CD4-positive, alpha-beta T cell treated with Interleukin-2 at 100 ng/mL for 4 hours (primary cell): Measurements from ENCODE around the gene WDPCP.
"Not testable (repeated sequence)": the region's sequence is repeated elsewhere in the genome, so short reads cannot be mapped to it uniquely, and the experiment has no call there.

Source experiments
- DNase-seq: peaks from one replicate; pipeline ENCODE4 v3.0.0-alpha.2; 2020; ENCODE audit warnings: low spot score

Gene WDPCP

DNA sequence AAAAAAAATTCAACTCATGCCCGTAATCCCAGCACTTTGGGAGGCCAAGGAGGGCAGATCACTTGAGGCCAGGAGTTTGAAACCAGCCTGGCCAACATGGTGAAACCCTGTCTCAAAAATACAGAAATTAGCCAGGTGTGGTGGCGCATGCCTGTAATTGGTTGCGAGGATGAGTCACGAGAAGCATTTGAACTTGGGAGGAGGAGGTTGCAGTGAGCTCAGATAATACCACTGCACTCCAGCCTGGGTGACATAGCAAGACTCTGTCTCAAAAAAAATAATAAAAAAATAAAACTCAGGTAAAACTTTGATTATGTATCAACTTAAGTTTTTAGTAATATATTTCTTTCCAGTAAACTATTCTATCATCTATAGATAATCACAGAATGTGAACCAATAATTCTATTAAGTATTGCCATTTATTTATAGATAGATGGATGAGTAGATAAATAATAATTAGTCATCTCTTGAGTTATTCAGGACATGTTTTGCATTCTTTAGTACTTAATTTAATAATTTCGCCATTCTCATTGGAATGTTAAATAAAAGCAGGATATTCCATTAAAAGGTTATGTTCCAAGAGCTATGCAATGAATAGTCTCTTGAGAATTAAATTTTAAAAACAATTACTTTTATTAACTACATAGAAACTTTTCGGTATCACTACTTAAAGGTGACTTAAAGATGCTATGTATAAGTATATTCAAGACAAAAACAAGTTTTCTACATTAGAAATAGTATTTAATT, 48.7 kb downstream of the WDPCP start:
- DNase-seq: no peak

DNA sequence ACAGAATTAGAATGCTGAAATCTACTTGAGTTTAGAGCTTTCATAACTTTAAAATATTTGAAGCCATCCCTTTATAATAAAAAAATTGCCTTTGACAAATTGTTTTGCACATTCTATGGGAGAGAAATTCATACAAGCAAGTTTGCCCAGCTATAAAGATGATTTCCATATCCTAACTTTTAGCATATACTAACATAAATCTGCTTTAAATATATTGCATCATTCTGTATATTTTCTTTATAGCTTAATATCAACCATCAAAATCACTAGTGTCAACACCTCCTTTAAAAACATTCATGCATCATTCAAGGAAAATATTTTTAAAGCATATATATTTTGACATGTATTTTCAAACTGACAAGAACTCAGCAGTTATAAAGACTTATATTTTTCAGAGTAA, 49.9 kb downstream of the WDPCP start:
- DNase-seq: no peak

DNA sequence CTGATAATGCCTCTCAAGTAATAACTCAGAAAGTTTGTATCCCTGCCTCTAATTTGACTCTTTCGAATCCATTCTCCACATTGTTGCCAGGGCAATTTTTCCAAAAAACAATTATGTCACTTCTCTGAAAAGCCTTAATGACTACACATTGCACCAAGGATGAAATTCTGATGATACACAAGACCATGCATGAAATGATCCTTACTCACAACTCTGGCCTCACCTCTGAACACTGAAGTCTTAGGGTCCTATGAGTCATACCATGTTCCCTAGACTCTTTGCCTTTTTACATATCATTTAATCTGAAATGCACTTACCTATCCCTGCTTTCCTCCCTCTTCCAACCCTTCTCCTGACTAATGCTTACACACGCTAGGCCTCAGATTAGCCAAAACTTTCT, 51.0 kb downstream of the WDPCP start:
- DNase-seq: no peak

DNA sequence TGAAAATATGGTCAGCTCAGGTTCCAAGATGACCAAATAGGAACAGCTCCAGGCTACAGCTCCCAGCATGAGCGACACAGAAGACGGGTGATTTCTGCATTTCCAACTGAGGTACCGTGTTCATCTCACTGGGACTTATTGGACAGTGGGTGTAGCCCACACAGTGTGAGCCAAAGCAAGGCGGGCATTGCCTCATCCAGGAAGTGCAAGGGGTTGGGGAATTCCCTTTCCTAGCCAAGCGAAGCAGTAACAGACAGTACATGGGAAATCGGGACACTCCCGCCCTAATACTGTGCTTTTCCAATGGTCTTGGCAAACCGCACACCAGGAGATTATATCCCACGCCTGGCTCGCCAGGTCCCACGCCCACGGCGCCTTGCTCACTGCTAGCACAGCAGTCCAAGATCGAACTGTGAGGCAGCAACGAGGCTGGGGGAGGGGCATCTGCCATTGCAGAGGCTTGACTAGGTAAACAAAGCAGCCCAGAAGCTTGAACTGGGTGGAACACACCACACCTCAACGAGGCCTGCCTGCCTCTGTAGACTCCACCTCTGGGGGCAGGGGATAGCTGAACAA, 57.5 kb downstream of the WDPCP start:
- no peak for DNase-seq

DNA sequence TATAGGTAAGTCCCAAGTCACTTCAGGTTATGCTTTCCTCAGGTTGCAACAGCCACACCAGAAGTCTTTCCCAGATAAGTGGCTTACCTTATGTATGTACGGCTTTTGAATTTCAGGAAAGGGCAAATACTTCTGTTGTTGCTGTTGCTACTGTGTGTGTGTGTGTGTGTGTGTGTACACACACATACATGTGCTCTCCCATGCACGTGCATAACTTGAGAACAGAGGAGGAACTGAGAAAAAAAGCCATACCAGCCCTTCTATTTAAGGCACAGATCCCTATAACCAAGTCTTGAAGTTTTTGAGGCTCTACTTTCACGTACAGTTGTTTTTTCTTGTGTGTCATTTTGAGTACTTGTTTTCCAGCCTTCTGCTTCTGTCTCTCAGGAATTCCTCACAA, 62.4 kb downstream of the WDPCP start:
- no peak for DNase-seq

DNA sequence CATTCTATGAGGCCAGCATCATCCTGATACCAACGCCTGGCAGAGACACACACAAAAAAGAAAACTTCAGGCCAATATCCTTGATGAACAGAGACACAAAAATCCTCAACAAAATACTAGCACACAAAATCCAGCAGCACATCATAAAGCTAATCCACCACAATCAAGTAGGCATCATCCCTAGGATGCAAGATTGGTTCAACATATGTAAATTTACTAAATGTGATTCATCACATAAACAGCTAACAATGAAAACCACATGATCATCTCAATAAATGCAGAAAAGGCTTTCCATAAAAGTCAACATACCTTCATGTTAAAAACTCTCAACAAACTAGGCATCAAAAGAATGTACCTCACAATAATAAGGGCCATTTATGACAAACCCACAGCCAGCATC, 65.3 kb downstream of the WDPCP start:
- no peak for DNase-seq

DNA sequence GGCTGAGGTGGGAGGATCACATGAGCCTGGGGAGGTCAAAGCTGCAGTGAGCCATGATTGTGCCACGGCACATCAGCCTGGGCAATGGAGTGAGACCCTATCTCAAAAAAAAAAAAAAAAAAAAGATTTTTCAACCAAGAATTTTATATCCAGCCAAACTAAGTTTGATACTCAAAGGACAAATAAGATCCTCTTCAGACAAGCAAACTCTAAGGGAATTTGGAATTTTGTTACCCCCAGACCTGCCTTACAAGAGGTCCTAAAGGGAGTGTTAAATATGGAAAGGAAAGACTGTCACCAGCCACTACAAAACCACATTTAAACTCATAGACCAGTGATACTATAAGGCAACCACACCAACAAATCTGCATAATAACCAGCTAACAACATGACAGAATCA, 67.5 kb downstream of the WDPCP start:
- DNase-seq: no peak

DNA sequence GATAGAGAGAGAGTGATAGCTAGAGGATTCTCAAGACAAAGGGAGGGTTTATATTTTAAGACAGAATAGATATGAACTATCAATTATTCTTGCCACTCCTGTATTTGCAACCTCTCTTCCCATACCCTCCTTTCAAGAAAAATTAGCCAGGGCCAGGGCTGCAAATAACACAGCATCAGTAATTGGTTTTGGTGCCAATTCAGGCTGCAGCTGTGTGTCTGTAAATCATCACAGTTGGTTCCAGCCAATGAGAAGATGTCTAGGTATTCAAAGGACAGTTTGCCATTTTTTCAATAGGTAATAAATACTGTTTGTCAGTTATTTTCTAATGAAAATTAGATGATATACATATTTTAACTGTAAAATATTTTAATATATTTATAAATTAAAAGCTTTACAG, 73.5 kb downstream of the WDPCP start:
- DNase-seq: no peak

DNA sequence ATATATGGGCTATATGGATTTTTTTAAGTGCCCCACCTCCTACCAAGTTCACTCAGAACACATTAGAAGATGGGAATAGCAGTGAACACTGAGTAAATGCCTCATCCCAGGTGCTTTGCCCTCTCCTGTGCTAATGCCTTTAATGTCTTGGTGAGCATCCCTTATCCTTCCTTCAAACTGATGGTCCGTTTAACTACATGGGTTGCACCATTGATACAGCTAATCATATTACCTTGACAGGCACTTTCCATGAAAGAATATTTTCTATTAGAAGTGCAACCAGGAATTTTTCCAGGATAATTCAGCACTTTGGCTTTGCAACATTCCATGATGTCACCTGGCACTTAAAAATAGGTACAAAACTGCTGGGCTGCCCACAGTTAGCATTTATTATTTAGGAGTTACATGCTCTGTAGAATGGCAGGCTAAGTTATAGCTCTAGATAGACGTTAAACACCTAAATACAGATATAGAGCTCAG, 74.0 kb downstream of the WDPCP start:
- DNase-seq: no peak

DNA sequence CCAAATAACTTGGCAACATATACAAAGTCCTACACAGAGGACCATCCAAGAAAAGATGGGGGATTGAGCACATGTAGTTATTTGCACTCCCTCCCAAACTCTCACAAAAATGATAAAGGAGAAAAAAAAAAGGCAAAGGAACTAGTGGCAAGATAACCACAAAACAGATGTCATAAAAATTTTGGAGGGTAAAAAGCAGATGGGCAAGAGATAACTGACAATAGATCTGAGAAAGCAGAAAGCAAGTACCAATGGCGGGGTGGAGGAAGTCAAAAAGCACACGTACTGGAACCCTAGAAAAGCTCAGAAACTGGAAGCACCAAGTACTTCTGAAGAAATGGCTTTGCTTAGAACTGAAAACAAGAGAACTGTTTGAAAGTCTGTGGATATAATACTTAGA, 82.0 kb downstream of the WDPCP start:
- DNase-seq: no peak

DNA sequence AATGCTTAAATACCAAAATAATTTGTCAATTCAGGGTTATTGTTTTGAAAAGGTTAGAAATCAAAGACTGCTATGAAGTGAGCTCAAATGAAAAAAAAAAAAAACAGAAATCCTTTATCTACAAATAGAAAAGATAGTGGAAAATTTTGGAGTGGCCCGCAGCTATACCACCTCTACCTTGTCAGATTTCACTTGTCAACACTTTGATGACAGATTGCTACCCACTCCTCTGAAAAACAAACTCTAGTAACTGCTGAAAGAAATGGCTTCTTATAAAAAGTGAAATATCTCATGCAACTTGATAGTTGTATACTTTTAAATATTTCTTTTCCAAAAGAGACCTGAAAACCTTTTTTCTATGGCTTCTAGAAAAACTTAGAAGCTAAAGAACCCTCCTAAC, 84.5 kb downstream of the WDPCP start:
- no peak for DNase-seq

DNA sequence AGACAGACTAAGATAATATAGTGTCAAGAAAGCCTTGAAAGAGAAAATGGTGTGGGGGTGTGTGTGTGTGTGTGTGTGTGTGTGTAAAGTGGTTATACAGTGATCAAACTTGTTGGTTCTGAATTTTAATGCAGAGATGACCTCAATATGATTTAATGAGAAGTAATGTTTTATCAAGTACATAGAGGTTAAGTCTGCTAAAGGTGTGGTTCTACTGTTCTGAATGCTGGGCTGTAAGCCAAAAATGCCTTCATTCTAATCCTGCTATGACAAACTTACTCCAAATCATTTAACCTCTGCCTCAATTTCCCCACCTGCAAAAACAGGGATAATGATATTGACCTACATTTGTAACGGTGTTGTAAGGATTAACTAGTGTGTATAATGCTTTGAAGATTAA, 87.9 kb downstream of the WDPCP start:
- DNase-seq: no peak

DNA sequence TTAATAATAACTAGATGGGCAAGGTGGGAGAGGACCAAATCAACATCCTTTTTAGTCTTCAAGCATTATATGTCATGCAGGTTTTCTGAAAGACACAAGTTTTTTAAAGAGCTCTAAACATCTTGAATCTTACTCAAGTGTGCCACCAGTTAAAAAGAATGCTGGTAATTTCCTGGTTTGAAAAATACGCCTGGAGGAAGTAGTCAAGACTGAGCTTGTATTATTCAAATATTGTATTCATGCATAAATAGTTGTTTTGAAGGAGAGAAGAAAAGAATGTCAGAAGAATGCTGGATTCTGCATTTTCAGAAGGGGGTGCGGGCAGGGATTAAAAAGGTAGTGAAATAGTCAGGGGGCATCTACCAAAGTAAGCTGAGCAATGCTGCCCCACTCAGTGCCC, 90.7 kb downstream of the WDPCP start:
- DNase-seq: no peak

DNA sequence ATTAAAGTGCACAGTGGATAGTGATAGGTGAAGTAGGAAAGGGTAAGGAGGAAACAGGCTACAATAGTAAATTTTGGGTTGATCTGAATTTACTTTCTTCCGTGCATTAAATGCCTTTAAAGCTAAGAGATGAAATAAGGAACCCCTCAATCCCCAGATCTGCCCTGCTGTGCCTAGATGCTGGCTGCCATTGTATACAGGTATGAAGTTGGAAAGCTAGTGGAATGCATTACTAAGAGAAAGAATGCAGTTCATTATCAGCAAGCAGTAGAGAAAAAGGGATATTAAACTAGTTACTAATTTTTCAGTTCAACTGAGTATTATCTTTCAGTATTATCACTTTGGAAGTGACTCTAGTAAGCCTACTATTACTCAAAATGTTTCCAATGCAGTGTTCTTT, 93.3 kb downstream of the WDPCP start:
- no peak for DNase-seq

DNA sequence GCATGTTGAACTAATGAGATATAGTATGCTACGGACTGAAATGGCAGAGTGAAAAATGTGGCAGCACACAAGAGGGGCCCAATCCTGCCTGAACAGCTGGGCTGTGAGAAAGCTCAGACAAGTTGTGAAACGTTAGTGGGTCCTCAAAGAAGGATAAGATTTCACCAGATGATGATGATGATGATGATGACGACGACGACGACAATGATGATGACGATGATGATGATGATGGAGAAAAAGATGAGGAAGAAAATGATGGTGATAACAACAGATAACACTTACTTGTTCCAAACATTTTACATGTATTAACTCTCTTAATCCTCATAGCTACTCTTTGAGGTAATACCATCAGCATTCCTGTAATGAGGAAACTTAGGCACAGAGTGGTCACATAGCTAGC, 94.2 kb downstream of the WDPCP start:
- no peak for DNase-seq

DNA sequence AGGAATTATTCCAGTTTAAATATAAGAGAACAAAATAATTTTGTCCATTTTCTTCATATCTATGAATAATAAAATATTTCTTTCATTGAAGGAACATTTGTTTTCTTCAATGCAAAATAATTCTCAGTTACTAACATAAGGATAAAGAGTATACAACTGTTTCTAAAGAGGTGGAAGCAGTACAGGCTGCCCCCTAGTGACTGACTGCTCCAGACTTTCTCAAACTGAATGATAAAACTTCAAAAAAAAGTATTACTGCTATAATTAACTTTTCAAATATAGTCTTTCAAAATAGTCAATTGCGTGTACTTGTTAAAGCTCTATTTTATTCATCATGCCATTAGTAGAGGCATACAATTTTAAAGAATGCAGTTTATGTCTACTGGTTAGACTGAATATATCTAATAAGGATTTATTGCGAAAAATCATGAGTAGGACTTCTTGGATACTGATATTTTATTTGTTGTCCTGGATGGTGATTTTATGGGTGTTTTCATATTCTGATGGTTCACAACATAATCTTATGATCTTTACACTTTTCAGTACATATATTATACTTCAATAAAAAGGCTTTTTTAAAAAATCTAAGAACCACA, 100.1 kb downstream of the WDPCP start:
- no peak for DNase-seq

DNA sequence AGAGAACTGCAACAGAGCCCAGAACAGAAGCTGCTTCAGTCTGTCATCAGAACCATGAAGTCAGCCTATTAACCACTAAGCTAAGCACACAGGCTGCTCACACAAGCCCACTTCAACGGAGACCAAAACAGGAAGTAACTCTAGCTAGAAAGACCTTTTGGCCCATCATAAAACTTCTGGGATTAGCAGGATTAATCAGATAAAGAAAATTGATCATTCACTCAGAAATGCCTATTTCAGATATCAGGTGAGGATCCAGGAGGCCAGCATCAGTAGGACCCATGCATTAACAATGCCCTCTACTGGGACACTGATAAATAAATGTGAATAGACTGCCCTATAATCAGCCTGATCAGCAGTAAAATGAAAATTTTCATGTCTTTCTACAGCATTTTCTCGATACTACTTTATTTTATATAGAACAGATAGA, 101.4 kb downstream of the WDPCP start:
- no peak for DNase-seq

DNA sequence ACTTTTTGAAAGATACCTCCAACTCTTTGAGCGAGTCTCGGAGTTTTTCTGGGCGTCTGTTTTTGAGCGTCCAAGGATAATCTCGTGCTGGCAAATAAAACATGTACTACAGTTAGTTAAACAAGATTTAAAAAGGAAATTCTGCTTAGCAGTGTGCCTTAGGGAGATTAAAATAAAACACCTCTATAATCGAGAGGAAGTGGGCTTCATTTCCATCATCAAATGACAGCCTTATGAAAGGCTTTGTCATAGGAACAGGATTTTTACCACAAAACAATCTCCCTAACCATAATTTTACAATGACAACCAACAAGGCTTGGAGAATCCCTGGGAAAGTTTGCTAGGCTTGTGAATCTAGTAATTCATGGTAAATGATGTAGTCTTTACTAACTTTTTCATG, 103.4 kb downstream of the WDPCP start:
- no peak for DNase-seq

DNA sequence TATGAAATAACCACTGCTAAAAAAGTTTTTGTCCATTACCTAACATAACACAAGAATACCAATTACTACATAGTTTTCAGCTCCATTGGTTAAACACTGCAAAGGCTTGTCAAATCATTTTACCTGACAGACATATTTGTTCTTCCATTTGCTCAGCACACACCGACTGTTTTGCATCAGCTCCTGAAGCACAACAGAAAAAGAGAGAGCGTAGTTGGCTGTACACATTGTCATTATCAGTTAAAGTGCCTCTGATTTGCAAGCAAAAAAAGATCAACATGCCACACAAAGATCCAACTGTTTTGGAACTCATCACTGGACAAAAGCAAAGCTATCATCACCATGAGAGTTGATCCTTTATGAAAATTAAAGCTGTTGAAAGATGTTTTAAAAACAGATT, 103.8 kb downstream of the WDPCP start:
- no peak for DNase-seq

DNA sequence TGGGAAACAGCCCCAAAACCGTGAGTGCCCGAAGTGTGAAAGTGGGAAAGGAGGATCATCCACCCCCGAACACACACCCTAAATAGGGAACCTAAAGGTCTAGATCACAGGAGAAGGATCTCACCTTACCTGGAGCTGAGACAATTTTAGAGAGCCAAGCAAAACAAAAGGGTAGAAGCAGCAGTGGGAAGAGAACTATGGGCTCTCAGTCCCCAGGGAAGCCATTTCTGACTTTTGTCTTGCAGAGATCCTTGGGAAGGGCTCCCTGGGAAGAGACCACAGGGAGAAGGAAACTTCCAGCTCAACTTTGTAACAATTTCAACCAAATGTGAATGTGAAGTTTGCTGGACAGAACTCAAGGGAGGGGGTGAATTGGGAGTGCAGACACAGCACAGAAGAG, 110.6 kb downstream of the WDPCP start:
- DNase-seq: no peak

DNA sequence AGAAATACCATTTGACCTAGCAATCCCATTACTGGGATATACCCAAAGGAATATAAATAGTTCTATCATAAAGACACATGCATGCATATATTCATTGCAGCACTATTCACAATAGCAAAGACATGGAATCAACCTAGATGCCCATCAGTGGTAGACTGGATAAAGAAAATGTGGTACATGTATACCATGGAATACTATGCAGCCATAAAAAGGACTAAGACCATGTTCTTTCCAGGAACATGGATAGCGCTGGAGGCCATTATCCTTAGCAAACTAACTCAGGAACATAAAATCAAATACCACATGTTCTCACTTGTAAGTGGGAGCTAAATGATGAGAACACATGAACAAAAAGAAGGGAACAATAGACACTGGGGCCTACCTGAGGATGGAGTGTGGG, 119.0 kb downstream of the WDPCP start:
- not testable (repeated sequence) for DNase-seq

DNA sequence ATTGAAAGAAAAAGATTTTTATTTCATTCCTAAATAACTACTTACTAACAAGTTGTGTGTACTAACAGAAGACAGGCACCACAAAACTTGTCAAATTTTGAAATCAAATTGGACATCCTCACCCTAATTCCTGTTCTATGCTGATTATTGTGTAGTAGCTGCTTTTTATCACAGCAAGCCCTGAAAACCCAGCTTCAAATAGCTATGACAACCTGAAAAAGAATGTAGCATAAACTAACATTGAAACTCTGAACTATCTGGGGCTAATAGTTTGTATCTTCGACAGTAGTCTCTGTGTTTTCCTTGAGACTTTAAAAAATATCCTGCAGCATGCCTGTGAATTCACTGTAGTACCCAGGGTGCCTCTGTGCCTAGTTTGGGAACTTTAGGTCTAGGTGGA, 122.6 kb downstream of the WDPCP start:
- DNase-seq: no peak

DNA sequence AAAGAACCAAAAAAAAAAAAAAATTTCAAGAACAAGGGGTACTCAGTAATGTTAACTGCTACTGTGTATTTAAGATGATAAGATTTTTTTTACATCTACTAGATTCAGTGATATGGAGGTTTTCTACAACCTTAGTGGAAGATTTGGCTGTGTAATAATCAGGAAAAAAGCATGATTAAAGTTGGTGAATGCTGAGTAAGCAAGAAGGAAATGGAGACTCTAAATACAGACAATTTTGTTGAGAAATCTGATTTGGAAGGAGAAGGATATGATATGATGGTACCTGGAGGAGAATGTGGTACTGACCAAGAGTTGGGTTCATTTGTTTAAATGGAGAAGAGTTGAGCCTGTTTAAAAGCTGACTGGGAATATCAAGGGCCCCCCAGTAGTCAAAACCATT, 125.1 kb downstream of the WDPCP start:
- DNase-seq: no peak

DNA sequence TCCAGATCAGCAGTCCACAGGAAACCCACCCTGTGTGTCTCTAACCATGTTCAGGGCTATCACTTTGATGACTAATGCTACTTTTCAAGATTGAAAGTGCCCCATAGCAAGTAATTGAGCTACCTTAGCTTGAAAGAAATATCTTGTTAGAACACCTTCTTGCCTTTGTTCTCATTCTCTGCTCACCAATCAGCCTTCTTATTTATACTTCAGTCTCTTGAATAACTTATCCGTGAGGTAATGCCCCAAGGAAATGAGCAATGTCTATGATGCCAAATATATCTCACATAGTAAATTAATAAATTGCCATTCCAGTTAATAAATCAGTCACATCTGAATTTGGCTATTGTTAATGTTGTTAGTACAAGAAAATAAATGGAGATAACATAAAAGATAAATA, 141.6 kb downstream of the WDPCP start:
- no peak for DNase-seq
